Right ventricle myocardium superior (tissue), 1 donor: Measurements from ENCODE around the gene NOVA1. TPM values are rescaled to one million over a fixed set of nuclear protein-coding genes. Genes with fewer than 3 reads are reported as not detected.

ENCODE experiments used
- ATAC-seq: fragments of 200-7000 bp; cut with Tn5 transposase; one replicate; pipeline ENCODE4 v1.9.1; 2020; ENCODE audit warnings: mild to moderate bottlenecking; ENCODE audit not compliant: poor library complexity
- DNase-seq: peaks from one replicate; pipeline ENCODE4 v3.0.0-alpha.2; 2020
- intact Hi-C: fragments of 100-400 bp; cut with DNase I; formaldehyde crosslinking; loops from one replicate; pipeline ENCODE4 v1.11.2; 2022
- total RNA-seq: library from RNA; stranded (reverse); fragmentation: NEBNext Ultra II Directional; extraction: Animal tissue kit (Norgen Biotek cat#: 25700); gene quantifications from one replicate; pipeline ENCODE4 v1.2.1, GENCODE V29; 2021
- donor health status: DM: no; HTN: yes; CAD: no; lungs with severe emphysema.

NOVA1 gene
- total RNA-seq, 1 donor from 2014 or later, result 2.4 TPM

DNA sequence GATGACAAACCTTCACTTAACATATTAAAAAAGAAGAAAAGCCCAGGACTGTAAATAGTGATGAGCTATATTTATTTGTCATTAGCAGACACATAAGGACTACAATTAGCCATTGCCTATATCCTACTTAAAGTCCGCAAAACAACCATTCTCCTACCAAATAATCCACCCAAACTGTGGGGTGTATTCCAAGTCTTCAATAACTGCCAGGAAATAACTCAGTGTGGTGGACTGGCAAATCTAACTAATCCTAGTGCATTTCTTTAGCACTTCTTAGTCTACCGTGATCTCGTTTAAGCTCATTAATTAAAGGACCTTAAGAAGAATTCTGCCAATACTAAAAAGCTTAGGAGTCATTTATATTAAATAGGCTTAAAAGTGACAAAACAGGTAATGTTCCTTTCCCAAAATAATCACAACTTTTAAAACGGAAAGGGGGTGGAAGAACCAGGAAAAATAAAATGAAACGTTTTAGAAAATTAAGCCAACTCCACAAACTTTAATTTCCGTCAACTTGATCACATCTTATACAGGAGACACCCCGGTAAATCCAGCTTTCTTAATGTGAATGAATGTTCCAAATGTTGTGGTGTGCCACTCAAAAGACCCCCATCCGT lies 1.8 kb downstream of the NOVA1 start:
- intact Hi-C loops, result no loop called here
- ATAC-seq (no peak), DNase-seq (no peak)

DNA sequence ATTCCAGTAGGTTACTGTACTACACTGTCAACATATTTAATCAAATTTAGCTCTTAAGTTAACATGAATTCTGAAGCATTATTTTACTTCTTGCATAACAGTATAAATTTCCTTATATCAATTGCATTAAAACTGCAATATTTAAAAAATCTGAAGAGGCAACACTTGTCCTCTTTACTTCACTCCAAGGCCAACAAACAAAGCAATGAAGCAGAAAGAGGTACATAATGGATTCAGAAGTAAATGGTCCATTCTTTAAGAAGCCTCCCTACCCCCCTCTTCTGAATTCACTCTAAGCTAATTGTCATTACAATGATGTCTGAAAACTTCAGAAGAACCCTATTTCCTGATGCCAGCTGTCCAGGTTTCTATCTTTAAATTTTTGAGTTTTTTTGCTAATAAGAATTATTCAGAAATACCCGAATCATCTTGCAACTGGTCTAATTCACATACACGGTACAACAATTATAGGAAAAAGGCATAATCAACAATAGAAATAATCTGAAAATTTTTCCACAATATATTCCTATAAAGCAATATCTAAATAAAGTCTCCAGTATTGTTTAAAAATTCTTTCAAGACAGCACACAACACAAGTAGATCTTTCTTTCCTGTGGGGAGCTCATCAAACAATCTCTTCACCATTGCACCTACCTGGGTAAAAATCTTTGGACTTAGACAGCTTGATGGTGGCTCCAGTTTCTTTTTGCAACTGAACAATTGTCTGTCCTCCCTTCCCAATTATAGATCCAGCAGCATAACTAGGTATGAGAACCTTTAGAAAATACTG lies 2.9 kb downstream of the NOVA1 start:
- DNase-seq (no peak), ATAC-seq (no peak)
- intact Hi-C loops, result no loop called here

DNA sequence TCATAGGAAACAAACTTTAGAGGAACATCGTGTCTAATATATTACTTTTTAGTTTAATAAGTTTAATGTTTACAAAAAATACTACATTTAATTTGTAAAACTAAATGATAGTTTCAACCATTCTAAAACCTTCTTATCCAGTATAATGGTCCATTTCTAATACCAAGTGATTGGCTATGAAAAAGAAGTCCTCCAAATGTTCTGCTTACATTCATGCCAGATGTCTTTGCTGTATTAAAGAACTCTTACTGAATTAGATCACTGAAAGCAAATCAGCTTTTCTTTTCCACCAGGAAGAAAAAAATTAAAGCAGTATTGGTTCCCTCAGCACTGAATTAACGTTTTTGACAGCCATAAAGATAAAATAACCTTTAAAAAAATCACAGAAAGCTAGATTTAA lies 3.7 kb downstream of the NOVA1 start:
- intact Hi-C loops, result no loop called here
- no peak for DNase-seq
- ATAC-seq, result no peak

DNA sequence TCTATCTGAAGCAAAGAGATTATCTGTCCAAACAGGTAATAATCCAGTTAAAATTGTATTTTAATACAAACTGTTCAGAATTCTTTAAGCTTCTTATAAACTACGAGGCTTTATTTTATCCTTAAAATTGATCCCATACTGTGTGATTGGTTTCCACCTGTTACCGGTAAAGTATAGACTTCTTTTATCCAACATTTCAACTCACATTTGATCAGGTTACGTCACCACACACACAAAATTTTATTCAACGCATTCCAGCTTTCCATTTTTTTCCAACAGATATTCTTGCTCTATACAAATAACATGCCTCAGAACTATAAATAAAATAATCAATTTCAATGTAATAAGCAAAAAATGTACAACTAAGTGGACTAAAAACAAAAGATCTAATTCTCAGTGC lies 4.5 kb downstream of the NOVA1 start:
- DNase-seq (no peak), ATAC-seq (no peak)
- intact Hi-C loops, result no loop called here

DNA sequence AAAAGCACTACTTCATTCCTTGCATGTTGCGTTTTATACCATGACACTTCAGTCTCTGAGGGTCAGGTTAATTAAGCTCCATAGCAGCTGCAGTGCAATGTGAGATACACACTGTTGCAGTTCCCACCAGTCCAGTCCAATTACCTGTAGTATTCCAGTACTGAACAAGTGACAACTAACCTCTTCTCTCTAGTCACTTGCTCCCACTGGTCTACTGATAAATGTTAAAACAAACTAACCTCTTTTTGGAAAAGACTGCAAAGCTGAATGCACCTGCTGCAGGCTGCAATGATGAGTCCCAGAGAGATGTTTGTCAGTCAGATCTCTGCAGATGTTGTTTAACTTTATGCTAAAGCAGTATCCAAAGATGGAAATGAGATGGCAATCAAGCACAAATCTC lies 7.9 kb downstream of the NOVA1 start:
- ATAC-seq (no peak), DNase-seq (no peak)
- intact Hi-C loops, result no loop called here

DNA sequence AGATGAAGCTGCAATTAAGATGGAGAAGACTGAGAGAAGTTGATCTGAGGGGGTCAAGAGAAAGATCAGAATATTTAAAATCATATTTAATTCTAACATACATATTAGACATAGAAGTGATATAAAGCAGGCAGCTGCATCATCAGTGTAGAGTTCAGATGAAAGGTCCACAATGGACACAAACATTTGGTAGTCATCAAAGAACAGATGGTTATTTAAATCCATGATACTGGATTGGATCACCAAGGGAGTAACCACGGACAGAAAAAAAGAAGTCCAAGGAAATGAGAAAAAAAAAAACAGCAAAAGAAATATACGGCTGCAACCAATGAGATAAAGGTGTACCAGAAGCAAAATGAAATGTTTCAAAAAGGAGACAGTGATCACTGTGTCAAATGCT lies 20.1 kb downstream of the NOVA1 start:
- DNase-seq (no peak), ATAC-seq (no peak)
- intact Hi-C loops, result no loop called here

DNA sequence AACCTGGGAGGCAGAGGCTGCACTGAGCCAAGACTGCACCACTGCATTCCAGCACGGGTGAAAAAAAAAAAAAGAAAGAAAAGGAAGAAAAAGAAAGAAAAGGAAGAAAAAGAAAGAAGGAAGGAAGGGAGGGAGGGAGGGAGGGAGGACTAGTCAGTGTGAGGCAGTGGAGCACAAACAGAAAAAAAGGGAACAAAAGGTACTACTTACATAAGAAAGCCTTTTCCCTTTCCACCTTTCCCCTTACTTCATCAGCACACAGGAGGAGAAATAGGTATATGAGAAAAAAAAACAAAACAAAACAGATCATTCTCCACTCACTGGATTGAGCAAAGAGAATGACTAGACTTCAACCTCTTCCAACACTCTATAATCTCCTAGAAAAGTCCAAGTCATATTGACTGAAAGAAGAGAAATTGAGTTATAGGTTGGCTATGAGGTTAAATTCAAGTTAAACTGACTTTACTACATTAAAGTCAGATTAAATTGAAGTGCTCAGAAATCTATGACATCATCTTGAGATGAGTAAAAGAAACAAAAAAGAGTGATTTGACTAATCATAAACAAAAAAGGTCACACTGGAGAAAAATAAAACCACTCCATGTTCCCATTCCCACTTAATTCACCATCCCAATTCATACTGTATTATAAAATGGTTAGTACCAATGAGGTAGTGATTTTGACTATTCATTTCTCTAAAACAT lies 43.6 kb downstream of the NOVA1 start:
- no peak for ATAC-seq
- intact Hi-C loops, result no loop called here
- DNase-seq, result no peak

DNA sequence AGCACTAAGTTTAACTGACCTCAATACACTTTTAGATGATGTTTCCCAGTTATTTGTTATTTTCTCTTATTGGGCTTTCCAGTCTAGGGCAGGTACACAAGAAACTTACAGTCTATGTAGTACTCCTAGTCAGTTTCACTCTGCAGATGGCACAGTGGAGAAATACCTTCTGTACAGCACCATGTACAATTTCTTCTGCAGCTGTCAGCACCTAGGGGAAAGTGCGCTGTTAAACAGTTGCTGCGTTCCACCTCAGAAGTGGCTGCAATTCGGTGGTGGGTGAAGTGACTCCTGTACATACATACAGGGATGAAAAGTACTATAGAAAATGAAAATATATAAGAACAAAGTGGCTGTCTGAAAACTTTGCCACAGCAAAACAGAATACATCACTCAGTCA lies 48.3 kb downstream of the NOVA1 start:
- intact Hi-C loops, result no loop called here
- DNase-seq, result no peak

DNA sequence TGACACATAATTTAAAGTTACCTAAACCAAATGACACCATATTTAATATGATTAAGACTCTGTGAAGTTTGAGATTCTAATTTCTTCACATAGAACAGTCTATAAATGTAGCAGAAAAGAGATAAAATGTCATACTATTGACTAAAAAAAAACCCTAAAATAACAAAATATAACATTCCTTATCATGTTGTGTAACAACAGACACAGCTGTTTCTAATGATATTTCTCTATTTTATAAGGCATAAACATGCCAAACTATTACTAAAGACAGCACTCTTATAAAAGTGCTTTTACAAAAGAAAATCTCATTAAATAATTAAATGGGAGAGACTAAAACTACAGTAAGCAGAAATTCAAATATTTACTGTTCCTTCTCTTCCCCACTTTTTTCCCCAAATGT lies 49.4 kb downstream of the NOVA1 start:
- no peak for DNase-seq

More for the DNA sequence above, 48.3 kb downstream of the NOVA1 start:
- ATAC-seq, result peak; percentile 88

DNA sequence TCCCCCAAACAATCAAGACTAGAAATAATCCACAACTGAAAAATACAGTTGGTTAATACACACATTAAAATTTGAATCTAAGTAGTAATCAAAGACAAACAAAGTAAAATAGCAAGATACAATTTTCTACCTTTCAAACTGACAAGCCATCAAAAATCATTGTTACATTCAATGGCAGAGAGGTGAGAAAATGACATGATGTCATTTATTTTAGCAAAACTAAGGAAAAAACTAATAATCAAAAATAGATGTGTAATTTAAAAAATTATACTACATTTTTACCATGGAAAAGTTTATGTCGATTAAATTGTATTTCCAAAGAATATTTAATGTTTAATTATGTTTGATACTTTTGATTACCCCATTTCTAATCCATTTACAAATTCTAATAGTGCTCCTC lies 59.7 kb downstream of the NOVA1 start:
- ATAC-seq (no peak), DNase-seq (no peak)
- intact Hi-C loops, result no loop called here

More for the DNA sequence above, 49.4 kb downstream of the NOVA1 start:
- no peak for ATAC-seq
- intact Hi-C loops, result no loop called here

DNA sequence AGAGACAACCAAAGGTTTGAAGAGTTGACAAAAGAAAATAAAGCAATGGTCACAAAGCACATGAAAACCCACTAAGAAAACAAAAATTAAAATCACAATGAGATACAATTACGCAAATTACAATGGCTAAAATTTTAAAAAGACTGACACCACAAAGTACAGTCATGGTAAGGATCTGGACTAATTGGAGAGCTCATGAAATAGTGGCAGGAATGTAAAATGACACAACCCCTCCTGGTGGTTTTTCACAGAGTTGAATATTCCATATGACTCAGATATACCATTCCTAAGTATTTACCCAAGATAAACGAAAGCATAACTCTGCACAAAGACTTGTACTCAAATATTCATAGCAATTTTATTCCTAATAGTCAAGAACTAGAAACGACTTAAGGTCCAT lies 65.9 kb downstream of the NOVA1 start:
- no peak for DNase-seq
- intact Hi-C loops, result no loop called here
- ATAC-seq, result no peak

DNA sequence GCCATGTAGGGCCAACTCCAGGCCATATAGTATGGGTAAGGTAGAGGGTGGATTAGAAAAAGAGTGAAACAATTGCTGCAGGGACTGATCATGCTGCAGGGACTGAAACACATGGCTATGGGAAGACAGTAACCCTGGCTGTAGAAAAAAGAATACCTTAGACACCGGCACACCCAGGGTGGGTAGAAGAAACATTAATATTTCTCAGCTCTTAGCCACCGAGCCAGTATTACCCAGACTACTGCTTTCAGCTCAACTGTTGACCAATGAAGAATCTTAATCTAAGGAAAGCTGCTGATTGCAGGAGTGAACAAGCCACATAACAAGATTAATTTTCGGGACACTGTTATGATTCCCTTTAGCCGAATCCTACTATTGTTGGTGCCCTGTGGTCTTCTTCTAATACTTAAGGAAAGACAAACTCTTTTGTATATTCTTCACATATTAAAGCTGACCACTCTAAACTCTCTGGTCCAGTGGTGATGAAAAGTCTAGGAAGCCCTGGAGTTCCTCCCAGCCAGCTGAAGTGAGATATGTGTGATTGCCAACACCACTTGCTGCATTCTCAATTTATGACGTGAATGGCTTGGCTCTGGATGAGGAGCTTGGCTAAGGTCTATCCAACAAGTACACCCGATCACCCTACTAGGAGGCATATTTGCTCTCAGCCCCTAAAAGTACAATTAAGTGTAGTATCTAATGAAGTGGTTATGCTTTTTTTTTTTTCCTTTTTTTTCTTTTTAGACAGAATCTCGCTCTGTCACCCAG lies 69.2 kb downstream of the NOVA1 start:
- DNase-seq, result peak; percentile 49
- peak; percentile 98 for ATAC-seq
- intact Hi-C loops, result no loop called here

DNA sequence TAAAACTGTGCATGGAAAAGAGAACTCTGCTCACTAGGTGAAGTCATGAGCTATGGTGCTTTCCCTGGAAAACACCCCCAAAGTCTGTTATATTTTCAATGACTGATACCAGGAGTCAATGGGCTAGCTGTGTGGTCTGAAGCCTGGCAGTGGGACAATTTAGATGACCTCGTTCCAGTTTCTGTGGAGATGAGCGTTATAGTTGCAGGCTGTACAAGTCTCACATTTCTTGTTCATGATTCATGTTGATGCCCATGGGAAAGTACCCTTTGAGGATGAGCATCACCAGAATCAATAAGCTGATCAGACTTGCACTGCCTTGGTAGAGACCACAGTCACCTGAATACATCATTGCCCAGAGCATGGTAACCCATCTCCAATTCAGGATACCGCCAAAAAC lies 70.7 kb downstream of the NOVA1 start:
- intact Hi-C loops, result no loop called here
- DNase-seq, result no peak
- ATAC-seq, result no peak

DNA sequence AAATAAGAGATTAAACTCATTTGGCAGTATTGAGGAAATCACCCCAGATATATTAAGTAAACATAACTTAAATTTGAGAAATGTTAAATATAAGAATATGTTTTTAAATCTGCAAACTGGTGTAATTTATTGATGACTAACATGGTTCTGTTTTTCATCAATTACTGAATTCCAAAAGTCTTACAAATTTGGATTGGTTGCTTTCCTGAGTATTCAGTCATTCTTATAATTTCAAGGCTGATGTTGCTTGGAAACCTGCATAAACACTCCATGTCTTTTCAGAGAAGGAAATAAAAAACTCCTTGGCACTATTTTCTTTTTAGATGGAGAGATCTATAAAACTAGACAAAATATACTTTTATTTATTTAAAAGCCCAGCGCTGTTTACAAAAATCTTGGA lies 71.7 kb downstream of the NOVA1 start:
- intact Hi-C loops, result no loop called here
- DNase-seq (no peak), ATAC-seq (no peak)

DNA sequence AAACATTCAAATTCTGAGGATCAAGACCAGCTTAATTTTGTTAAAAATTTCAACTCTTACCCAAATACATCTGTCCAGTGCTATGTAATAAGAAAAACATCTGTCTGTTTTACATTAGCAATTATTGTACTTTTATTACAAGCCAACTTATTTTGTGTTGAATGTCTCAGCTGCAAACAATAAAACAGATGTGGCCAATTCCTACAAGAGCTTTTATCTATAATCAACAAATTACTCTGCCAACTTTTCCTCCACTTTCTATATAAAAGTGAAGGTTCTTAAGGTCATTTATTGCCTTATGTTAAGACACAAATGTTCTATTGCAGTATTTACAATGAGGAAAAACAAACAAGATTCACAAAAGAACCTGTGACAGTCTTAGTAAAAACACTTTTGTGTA lies 72.7 kb downstream of the NOVA1 start:
- ATAC-seq (no peak), DNase-seq (no peak)
- intact Hi-C loops, result no loop called here

DNA sequence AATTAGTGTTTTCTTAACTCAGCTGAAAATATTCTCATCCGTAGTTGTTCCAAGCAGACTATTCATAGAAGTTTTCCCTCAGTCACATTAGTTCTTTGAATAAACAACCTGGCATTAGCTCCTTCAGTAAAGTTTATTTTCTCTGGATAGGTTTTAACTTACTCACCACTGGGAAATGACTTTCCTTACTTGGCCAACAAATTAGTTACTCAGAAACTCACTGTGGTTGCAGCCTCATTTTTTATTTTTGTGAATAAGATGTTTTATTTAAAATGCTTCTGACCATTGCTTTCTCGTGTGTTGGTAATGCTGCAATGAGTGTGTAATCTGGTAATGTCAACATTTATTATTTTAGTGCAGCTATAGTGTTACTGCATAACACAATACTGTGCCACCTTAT lies 74.9 kb downstream of the NOVA1 start:
- intact Hi-C loops, result no loop called here
- DNase-seq, result no peak
- peak; percentile 27 for ATAC-seq

DNA sequence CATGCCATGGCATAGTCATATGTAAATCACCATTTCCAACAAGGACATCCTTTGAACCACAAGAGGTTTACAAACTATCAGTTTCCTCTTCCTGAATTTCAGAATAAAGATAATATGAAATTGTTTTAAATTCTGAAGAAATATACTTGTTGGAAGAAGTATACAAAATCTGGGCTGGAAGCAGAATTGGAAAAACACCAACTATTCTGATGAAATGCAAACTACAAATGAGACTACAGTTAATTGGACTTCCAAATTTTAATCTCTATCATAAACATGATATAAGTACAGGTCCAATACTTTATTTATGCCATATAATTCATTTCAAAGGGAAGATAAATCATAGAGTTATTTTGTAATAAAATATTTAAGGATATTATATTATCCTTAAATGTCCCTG lies 80.1 kb downstream of the NOVA1 start:
- intact Hi-C loops, result no loop called here
- DNase-seq, result no peak
- ATAC-seq, result no peak

DNA sequence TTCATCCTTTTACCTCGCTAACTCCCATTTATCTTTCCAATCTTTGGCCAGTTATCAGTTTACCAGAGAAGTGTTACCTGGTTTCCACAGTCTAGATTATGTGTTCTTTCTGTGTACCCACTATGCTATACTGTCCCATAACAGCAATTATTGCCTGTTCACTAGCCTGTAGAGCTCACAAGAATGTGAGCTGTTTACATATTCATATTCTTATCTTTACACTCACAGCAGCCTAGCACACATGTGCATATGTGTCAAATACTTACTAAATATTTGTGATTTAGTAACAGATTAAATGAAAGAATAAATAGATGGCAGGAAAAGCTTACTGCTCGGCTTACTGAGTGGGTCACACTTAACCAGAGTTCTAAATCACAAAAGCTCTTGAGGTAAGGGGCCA lies 97.8 kb downstream of the NOVA1 start:
- DNase-seq (no peak), ATAC-seq (no peak)
- intact Hi-C loops, result no loop called here

DNA sequence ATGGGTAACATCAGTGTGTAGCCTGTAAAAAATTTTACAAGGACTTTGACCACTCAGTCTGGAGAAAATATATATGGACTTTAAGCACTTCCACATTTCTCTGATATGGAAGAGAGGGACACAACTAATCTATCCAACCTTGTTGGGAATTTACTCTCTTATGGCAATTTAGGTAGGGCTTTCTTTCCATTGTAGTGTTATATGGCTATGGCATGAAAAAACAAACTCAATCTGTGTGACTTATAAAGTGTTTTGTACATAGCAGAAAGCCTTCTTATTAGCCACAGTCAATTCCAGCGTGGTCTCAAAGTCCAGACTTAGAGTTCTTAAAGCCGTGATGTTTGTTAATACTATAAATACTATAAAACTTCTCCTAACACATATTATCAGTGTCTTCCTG lies 98.3 kb downstream of the NOVA1 start:
- ATAC-seq, result no peak
- DNase-seq, result no peak
- intact Hi-C loops, result no loop called here
